ENCODE results near the gene ITK.
"Not testable (repeated sequence)": the region's sequence is repeated elsewhere in the genome, so short reads cannot be mapped to it uniquely, and the experiment has no call there.

Gene ITK

GRCh38 chr5:157213527-157214243 is 33.0 kb downstream of the ITK start:
- no peak for FAIRE-seq

- FAIRE-seq, result no peak
These were observed 33.8 kb downstream of the ITK start for GRCh38 chr5:157214415-157214814.

- no peak for FAIRE-seq
These were observed 34.3 kb downstream of the ITK start for GRCh38 chr5:157214861-157215513.

- no peak for FAIRE-seq
These were observed 35.0 kb downstream of the ITK start for GRCh38 chr5:157215514-157216167.

GRCh38 chr5:157216391-157217142 is 35.9 kb downstream of the ITK start:
- FAIRE-seq, result no peak

- no peak for FAIRE-seq
These were observed 36.8 kb downstream of the ITK start for GRCh38 chr5:157217289-157218024.

GRCh38 chr5:157219491-157220271 is 39.0 kb downstream of the ITK start:
- no peak for FAIRE-seq

- no peak for FAIRE-seq
These were observed 41.3 kb downstream of the ITK start for GRCh38 chr5:157221959-157222358.

- FAIRE-seq, result no peak
These were observed 42.0 kb downstream of the ITK start for GRCh38 chr5:157222506-157223230.

- no peak for FAIRE-seq
These were observed 45.1 kb downstream of the ITK start for GRCh38 chr5:157225469-157226422.

- no peak for FAIRE-seq
These were observed 50.0 kb downstream of the ITK start for GRCh38 chr5:157230610-157231009.

- no peak for FAIRE-seq
These were observed 52.1 kb downstream of the ITK start for GRCh38 chr5:157232706-157233105.

- no peak for FAIRE-seq
These were observed 52.9 kb downstream of the ITK start for GRCh38 chr5:157233515-157233914.

GRCh38 chr5:157236423-157236822 is 55.8 kb downstream of the ITK start:
- no peak for FAIRE-seq

GRCh38 chr5:157241483-157241882 is 60.8 kb downstream of the ITK start:
- no peak for FAIRE-seq

- not testable (repeated sequence) for FAIRE-seq
These were observed 64.1 kb downstream of the ITK start for GRCh38 chr5:157244704-157245103.

GRCh38 chr5:157245476-157245875 is 64.8 kb downstream of the ITK start:
- no peak for FAIRE-seq

GRCh38 chr5:157245886-157246285 is 65.2 kb downstream of the ITK start:
- FAIRE-seq, result no peak

GRCh38 chr5:157247267-157247666 is 66.6 kb downstream of the ITK start:
- no peak for FAIRE-seq

Measured in endometrium (tissue), 2 donors.